Liver (tissue), 9 donors: ENCODE results near the gene ZDHHC14. TPM values are rescaled to one million over a fixed set of nuclear protein-coding genes. Genes with fewer than 3 reads are reported as not detected.
"Not testable (repeated sequence)": the region's sequence is repeated elsewhere in the genome, so short reads cannot be mapped to it uniquely, and the experiment has no call there.

Experiments
- DNase-seq: peaks from one replicate; pipeline ENCODE4 v3.0.0-alpha.2; 2017; ENCODE audit warnings: low spot score
- H3K27ac ChIP-seq, 2 donors: one replicate each; pipeline ENCODE4 v1.7.0; 2013; ENCODE audit warnings: inconsistent platforms in 2 of 2, low read length in 2 of 2, control low read depth in 1 of 2, low read depth in 1 of 2, mild to moderate bottlenecking in 1 of 2
- H3K27me3 ChIP-seq, 4 donors: one replicate each; pipeline versions ENCODE4 v1.6.1 to v1.7.0; 2013; ENCODE audit warnings: low read length in 3 of 4, inconsistent platforms in 1 of 4, mild to moderate bottlenecking in 1 of 4, moderate library complexity in 1 of 4; ENCODE audit not compliant: control insufficient read depth in 4 of 4, insufficient read depth in 4 of 4
- H3K36me3 ChIP-seq, 4 donors: one replicate each; pipeline versions ENCODE4 v1.6.1 to v1.7.0; 2013; ENCODE audit warnings: low read length in 3 of 4, mild to moderate bottlenecking in 3 of 4, low read depth in 1 of 4, moderate library complexity in 1 of 4; ENCODE audit not compliant: control insufficient read depth in 4 of 4, insufficient read depth in 3 of 4
- H3K4me1 ChIP-seq, 4 donors: one replicate each; pipeline versions ENCODE4 v1.6.1 to v1.7.0; 2013; ENCODE audit warnings: low read length in 3 of 4, mild to moderate bottlenecking in 3 of 4, moderate library complexity in 1 of 4; ENCODE audit not compliant: control insufficient read depth in 4 of 4, insufficient read depth in 4 of 4
- H3K4me3 ChIP-seq, 3 donors: one replicate each; pipeline versions ENCODE4 v1.6.1 to v1.7.0; 2013; ENCODE audit warnings: low read length in 3 of 3, control low read depth in 1 of 3, low read depth in 1 of 3, mild to moderate bottlenecking in 1 of 3
- H3K9ac ChIP-seq, 2 donors: one replicate each; pipeline ENCODE4 v1.7.0; 2013; ENCODE audit warnings: low read length in 2 of 2, mild to moderate bottlenecking in 2 of 2, moderate library complexity in 2 of 2, control low read depth in 1 of 2, low read depth in 1 of 2
- H3K9me3 ChIP-seq, 4 donors: one replicate each; pipeline versions ENCODE4 v1.6.1 to v1.7.0; 2013; ENCODE audit warnings: low read length in 3 of 4; ENCODE audit not compliant: control insufficient read depth in 4 of 4
- EGR1 ChIP-seq, 2 donors: IDR thresholded peaks; 2 replicates each; pipeline ENCODE4 v1.6.1; 2016 to 2018; ENCODE audit warnings: antibody characterized with exemption in 2 of 2, low read depth in 2 of 2
- FOXA1 ChIP-seq: IDR thresholded peaks from 2 replicates; pipeline ENCODE4 v1.6.1; 2016; ENCODE audit warnings: antibody characterized with exemption
- GABPA ChIP-seq, 2 donors: IDR thresholded peaks in 1 of 2; conservative IDR thresholded peaks in 1 of 2; 2 replicates each; pipeline ENCODE4 v1.6.1; 2016; ENCODE audit warnings: antibody characterized with exemption in 2 of 2, mild to moderate bottlenecking in 1 of 2, moderate library complexity in 1 of 2
- MAX ChIP-seq: IDR thresholded peaks from 2 replicates; pipeline ENCODE4 v1.6.1; 2016; ENCODE audit warnings: antibody characterized with exemption
- NR2F2 ChIP-seq: IDR thresholded peaks from 2 replicates; pipeline ENCODE4 v1.6.1; 2016; ENCODE audit warnings: antibody characterized with exemption
- RAD21 ChIP-seq, 2 donors: IDR thresholded peaks; 2 replicates each; pipeline ENCODE4 v1.6.1; 2016; ENCODE audit warnings: antibody characterized with exemption in 2 of 2, mild to moderate bottlenecking in 2 of 2
- RXRA ChIP-seq, 2 donors: IDR thresholded peaks; 2 replicates each; pipeline ENCODE4 v1.6.1; 2017 to 2018; ENCODE audit warnings: antibody characterized with exemption in 2 of 2, mild to moderate bottlenecking in 1 of 2
- SP1 ChIP-seq: IDR thresholded peaks from 2 replicates; pipeline ENCODE4 v1.6.1; 2018; ENCODE audit warnings: antibody characterized with exemption, mild to moderate bottlenecking
- TAF1 ChIP-seq: conservative IDR thresholded peaks from 2 replicates; pipeline ENCODE4 v1.6.1; 2016; ENCODE audit warnings: antibody characterized with exemption, mild to moderate bottlenecking
- WGBS: extraction: QIAGEN DNeasy Blood & Tissue Kit; methylation state at CpG from one replicate; pipeline ENCODE4 v1.1.7; 2013; 5-methylcytosine and 5-hydroxymethylcytosine counted together
- polyA plus RNA-seq, 2 donors: library from polyadenylated mRNA; stranded (reverse) in 1 of 2; unstranded in 1 of 2; fragments of 200-250 nt in 1 of 2; fragments of >200 nt in 1 of 2; fragmentation: Nextera tagmentation in 1 of 2; extraction: Ambion mirVana in 1 of 2; gene quantifications; one replicate each; pipeline versions ENCODE4 v1.2.1 to v1.2.3, GENCODE V29; 2013 to 2015
- total RNA-seq, 2 donors: library from RNA; depleted of rRNA; stranded (reverse); fragments of >200 nt; gene quantifications; one replicate each; pipeline ENCODE4 v1.2.3, GENCODE V29; 2014
- TF ChIP-seq, protein P1 (sequence below): IDR thresholded peaks from 2 replicates; pipeline ENCODE4 v1.6.1; 2016; ENCODE audit warnings: antibody characterized with exemption
- TF ChIP-seq, protein P2 (sequence below): IDR thresholded peaks from 2 replicates; pipeline ENCODE4 v1.6.1; 2016; ENCODE audit warnings: antibody characterized with exemption
- donor health status: healthy.
- donor health status: healthy.
- donor health status: healthy.
- donor health status: healthy.
- donor health status: healthy.

Gene ZDHHC14
- total and polyA plus RNA-seq, 4 donors = 4.4 to 11.7 (median 8.4) TPM

GRCh38 chr6:157690441-157691210 lies 309.6 kb downstream of the ZDHHC14 start:
- H3K9me3 ChIP-seq = no peaks in the 10 kb centered on the region
- DNase-seq = no peak
- no peaks in the 10 kb centered on the region for H3K36me3 ChIP-seq
- no peak overlapping the region for H3K9ac ChIP-seq
- H3K4me3 ChIP-seq = no peak overlapping the region
- no peaks in the 10 kb centered on the region for H3K27me3 ChIP-seq
- TF ChIP-seq, protein P1, sequence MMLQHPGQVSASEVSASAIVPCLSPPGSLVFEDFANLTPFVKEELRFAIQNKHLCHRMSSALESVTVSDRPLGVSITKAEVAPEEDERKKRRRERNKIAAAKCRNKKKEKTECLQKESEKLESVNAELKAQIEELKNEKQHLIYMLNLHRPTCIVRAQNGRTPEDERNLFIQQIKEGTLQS = no peak
- TF ChIP-seq GABPA (IDR thresholded peaks at IDR 0.05 in 1 of 2, conservative IDR thresholded peaks at IDR 0.05 in 1 of 2) = no peak
- no peak for TF ChIP-seq FOXA1
- no peak for TF ChIP-seq RXRA (IDR thresholded peaks at IDR 0.05)
- H3K4me1 ChIP-seq = no peaks in the 10 kb centered on the region
- WGBS = 91% methylated on average over 16 of the region's 16 CpGs
- H3K27ac ChIP-seq = no peak overlapping the region

GRCh38 chr6:157691621-157692020 lies 310.6 kb downstream of the ZDHHC14 start:
- WGBS = 86% methylated on average over 10 of the region's 10 CpGs
- H3K27ac ChIP-seq, H3K36me3 ChIP-seq, DNase-seq, H3K9ac ChIP-seq, H3K4me3 ChIP-seq, H3K4me1 ChIP-seq, H3K9me3 ChIP-seq, H3K27me3 ChIP-seq: not testable (repeated sequence)

- no peaks in the 10 kb centered on the region for H3K27me3 ChIP-seq
- no peak for DNase-seq
- no peak overlapping the region for H3K27ac ChIP-seq
- TF ChIP-seq, protein P2, sequence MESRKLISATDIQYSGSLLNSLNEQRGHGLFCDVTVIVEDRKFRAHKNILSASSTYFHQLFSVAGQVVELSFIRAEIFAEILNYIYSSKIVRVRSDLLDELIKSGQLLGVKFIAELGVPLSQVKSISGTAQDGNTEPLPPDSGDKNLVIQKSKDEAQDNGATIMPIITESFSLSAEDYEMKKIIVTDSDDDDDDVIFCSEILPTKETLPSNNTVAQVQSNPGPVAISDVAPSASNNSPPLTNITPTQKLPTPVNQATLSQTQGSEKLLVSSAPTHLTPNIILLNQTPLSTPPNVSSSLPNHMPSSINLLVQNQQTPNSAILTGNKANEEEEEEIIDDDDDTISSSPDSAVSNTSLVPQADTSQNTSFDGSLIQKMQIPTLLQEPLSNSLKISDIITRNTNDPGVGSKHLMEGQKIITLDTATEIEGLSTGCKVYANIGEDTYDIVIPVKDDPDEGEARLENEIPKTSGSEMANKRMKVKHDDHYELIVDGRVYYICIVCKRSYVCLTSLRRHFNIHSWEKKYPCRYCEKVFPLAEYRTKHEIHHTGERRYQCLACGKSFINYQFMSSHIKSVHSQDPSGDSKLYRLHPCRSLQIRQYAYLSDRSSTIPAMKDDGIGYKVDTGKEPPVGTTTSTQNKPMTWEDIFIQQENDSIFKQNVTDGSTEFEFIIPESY = no peak
- TF ChIP-seq EGR1 (IDR thresholded peaks at IDR 0.05; ENCODE audit: low read depth in 2 of 2) (no peak), NR2F2 (peak; percentile 56), RAD21 (IDR thresholded peaks at IDR 0.05) (peak in 1 of 2 donors; percentile 42), SP1 (peak; percentile 15)
- H3K36me3 ChIP-seq = no peaks in the 10 kb centered on the region
- H3K4me1 ChIP-seq = no peaks in the 10 kb centered on the region
- WGBS = 70% methylated on average over 7 of the region's 7 CpGs
- no peak overlapping the region for H3K9ac ChIP-seq
- no peak overlapping the region for H3K4me3 ChIP-seq
- peaks cover 0 to 2% (median under 1%) of the 10 kb centered on the region in 4 donors for H3K9me3 ChIP-seq
These were observed 312.9 kb downstream of the ZDHHC14 start for GRCh38 chr6:157693867-157694266.

DNA sequence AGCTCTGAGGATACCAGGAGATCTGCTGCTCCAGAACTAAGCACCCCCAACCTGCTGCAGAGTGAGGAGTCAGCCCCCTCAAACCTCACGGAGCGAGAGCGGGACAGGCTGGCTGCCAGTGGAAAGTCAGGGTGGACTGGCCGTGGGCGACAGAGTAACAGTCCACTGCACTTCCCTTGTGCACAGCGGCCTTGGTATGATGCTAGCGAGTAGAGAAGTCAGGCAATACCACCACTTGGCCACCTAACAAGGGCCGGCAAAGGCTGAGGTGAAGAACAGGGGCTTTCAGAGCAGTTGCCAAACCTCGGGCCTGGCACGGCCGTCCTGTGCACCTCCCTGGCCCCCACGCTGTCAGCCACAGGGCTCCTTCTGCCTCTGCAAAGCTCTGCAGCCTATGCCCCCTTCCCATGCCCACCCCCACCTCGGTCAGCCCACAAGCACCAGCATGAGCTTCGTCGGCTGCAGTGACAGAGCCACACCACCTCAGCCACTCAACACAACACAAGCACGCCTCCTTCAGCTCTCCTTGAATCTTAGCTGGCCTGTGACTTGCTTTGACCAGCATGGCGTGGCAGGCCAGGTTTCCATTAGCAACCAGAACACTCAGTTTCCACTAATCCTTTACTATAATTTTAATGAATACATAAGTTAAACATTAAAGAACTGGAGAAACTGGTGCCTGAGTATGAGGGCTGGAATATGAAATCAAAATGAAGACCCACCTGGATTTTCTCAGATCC lies 314.5 kb downstream of the ZDHHC14 start:
- WGBS = 88% methylated on average over 17 of the region's 17 CpGs
- H3K4me3 ChIP-seq = no peak overlapping the region
- DNase-seq = no peak
- H3K4me1 ChIP-seq = no peaks in the 10 kb centered on the region
- TF ChIP-seq, protein P1 = no peak
- no peak for TF ChIP-seq FOXA1
- no peak for TF ChIP-seq EGR1 (IDR thresholded peaks at IDR 0.05; ENCODE audit: low read depth in 2 of 2)
- TF ChIP-seq RAD21 (IDR thresholded peaks at IDR 0.05) = no peak
- no peak for TF ChIP-seq TAF1
- TF ChIP-seq, protein P2 = no peak
- TF ChIP-seq MAX = no peak
- peaks cover 0 to 2% (median 1%) of the 10 kb centered on the region in 4 donors for H3K9me3 ChIP-seq
- H3K9ac ChIP-seq = no peak overlapping the region
- no peaks in the 10 kb centered on the region for H3K36me3 ChIP-seq
- no peaks in the 10 kb centered on the region for H3K27me3 ChIP-seq
- no peak overlapping the region for H3K27ac ChIP-seq
